Colonic mucosa (tissue), 4 donors: ENCODE measurements around the gene ATE1. TPM values are rescaled to one million over a fixed set of nuclear protein-coding genes. Genes with fewer than 3 reads are reported as not detected.
"Not testable (repeated sequence)": the region's sequence is repeated elsewhere in the genome, so short reads cannot be mapped to it uniquely, and the experiment has no call there.

Source experiments
- DNase-seq: peaks from one replicate; pipeline ENCODE4 v3.0.0-alpha.2; 2020
- H3K27ac ChIP-seq: fragments of 200-600 bp; one replicate; pipeline ENCODE4 v1.8.0; 2021
- H3K27me3 ChIP-seq: fragments of 200-600 bp; one replicate; pipeline ENCODE4 v1.8.0; 2021
- H3K36me3 ChIP-seq: fragments of 200-600 bp; one replicate; pipeline ENCODE4 v1.8.0; 2021
- H3K4me1 ChIP-seq: fragments of 200-600 bp; one replicate; pipeline ENCODE4 v1.8.0; 2021; ENCODE audit warnings: mild to moderate bottlenecking
- H3K4me3 ChIP-seq: fragments of 200-600 bp; one replicate; pipeline ENCODE4 v1.8.0; 2021
- H3K9ac ChIP-seq, 2 donors: one replicate each; pipeline ENCODE4 v1.7.0; 2013; ENCODE audit warnings: control low read depth in 2 of 2, low read depth in 2 of 2, low read length in 2 of 2
- H3K9me3 ChIP-seq: fragments of 200-600 bp; one replicate; pipeline ENCODE4 v1.8.0; 2021
- intact Hi-C: fragments of 100-400 bp; cut with DNase I; formaldehyde crosslinking; loops from one replicate; pipeline ENCODE4 v1.14.1; 2022
- total RNA-seq, 2 donors: library from RNA; stranded (reverse); fragmentation: NEBNext Ultra II Directional in 1 of 2; extraction: Animal tissue kit (Norgen Biotek cat#: 25700) in 1 of 2; gene quantifications; one replicate each; pipeline ENCODE4 v1.2.1, GENCODE V29; 2021
- TF ChIP-seq, protein P1 (sequence below): fragments of 200-600 bp; IDR thresholded peaks from one replicate; pipeline ENCODE4 v1.8.0; 2022; ENCODE audit warnings: antibody characterized with exemption, mild to moderate bottlenecking
- donor health status: healthy.
- donor health status: DM: no; HTN: no; CAD: no.
- donor health status: DM: no; HTN: no; CAD: no.

Gene ATE1
- total RNA-seq, 2 donors from 2014 or later: 32.9 to 78.0 TPM

DNA sequence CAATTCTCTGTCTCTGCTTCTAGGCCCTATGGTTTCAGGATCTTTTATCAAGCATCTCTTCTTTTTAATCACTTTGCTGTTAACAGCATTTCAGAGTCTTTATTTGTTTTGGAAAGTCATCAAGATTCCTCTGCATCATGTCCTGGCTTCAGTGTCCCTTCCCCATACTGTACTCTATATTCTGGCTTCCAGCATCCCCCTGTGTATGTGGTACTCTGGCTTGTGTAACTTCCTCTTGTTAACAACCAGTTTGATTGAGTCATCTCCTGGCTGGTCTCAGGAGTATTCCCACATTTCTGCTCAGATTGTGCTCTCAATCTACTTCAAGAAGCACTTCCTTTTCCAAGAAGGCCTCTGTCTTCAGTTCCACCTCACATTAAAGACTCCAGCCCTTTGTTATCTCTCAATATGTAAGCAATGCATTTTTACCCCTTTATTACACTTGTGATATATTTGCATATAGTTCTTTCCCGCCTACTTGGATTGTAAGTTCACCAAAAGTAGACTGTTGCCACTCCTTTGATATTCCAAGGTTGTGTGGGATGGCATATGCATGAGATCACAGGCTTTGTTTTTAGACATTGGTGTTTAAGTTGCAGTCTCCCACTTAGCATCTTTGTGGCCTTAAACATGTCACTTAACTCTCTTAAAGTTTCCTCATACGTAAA is 15.1 kb upstream of the ATE1 start:
- intact Hi-C loops: no loop called here
- Histone ChIP-seq H3K9me3 (no peaks in the 10 kb centered on the region), H3K4me3 (no peak overlapping the region), H3K4me1 (no peaks in the 10 kb centered on the region), H3K27ac (peak overlapping the region; percentile 15), H3K27me3 (no peaks in the 10 kb centered on the region), H3K9ac (peak overlapping the region in 1 of 2 donors; percentile 29), H3K36me3 (no peaks in the 10 kb centered on the region)
- TF ChIP-seq, protein P1, sequence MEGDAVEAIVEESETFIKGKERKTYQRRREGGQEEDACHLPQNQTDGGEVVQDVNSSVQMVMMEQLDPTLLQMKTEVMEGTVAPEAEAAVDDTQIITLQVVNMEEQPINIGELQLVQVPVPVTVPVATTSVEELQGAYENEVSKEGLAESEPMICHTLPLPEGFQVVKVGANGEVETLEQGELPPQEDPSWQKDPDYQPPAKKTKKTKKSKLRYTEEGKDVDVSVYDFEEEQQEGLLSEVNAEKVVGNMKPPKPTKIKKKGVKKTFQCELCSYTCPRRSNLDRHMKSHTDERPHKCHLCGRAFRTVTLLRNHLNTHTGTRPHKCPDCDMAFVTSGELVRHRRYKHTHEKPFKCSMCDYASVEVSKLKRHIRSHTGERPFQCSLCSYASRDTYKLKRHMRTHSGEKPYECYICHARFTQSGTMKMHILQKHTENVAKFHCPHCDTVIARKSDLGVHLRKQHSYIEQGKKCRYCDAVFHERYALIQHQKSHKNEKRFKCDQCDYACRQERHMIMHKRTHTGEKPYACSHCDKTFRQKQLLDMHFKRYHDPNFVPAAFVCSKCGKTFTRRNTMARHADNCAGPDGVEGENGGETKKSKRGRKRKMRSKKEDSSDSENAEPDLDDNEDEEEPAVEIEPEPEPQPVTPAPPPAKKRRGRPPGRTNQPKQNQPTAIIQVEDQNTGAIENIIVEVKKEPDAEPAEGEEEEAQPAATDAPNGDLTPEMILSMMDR: no peak
- no peak for DNase-seq

DNA sequence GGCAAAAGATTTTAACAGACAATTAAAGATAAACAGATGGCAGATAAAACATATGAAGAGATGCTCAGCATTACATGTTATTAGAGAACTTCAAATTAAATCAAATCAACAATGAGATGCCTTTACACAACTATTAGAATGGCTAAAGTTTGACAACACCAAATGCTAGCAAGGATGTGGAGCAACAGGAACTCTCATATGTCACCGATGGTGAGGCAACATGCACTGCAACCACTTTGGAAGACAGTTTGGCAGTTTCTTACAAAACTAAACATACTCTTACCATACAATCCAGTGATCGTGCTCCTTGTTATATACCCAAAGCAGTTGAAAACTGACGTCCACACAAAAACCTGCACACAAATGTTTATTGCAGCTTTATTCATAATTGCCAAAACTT is 13.7 kb upstream of the ATE1 start:
- Histone ChIP-seq H3K27me3 (no peaks in the 10 kb centered on the region), H3K4me1 (no peaks in the 10 kb centered on the region), H3K4me3 (no peak overlapping the region), H3K27ac (no peak overlapping the region), H3K9ac (no peak overlapping the region), H3K9me3 (no peaks in the 10 kb centered on the region), H3K36me3 (no peaks in the 10 kb centered on the region)
- intact Hi-C loops: no loop called here
- DNase-seq: no peak
- TF ChIP-seq, protein P1: no peak

DNA sequence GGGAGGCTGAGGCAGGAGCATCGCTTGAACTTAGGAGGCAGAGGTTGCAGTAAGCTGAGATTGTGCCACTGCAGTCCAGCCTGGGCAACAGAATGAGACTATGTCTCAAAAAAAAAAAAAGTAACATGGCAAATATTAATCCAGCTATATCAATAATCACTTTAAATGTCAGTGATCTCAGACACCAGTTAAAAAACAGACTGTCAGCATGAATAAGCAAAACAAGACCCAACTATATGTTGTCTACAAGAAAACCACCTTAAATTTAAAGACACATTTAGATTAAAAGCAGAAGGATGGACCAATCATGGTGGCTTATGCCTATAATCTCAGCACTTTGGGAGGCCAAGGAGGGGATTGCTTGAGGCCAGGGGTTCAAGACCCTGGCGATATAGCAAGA is 8.5 kb upstream of the ATE1 start:
- intact Hi-C loops: no loop called here
- H3K4me1 ChIP-seq: no peaks in the 10 kb centered on the region
- no peaks in the 10 kb centered on the region for H3K9me3 ChIP-seq
- H3K9ac ChIP-seq: no peak overlapping the region
- no peaks in the 10 kb centered on the region for H3K27me3 ChIP-seq
- H3K36me3 ChIP-seq: no peaks in the 10 kb centered on the region
- no peak for DNase-seq
- H3K4me3 ChIP-seq: no peak overlapping the region
- TF ChIP-seq, protein P1: no peak
- peak overlapping the region; percentile 90 for H3K27ac ChIP-seq

DNA sequence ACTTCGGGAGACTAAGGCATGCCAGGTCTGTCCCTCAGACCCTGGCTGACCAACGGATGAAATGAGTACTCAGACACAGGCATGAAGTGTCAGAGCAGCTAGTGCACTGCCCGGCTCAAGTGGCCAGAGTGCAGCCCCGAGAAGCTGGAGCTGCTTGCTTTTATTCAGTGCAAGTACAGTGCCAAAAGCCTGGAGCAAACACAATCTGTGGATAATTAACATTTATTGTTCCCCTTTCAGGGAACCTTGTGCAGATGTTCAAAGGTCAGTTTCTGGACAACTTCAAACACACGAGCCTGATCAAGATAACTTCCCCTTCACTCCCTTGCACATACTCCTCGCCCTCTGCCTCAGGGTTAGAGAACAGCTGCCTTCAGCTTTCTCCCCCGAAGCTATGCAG is 7.9 kb upstream of the ATE1 start:
- Histone ChIP-seq H3K4me1 (no peaks in the 10 kb centered on the region), H3K9ac (peak overlapping the region in 1 of 2 donors; percentile 51), H3K9me3 (no peaks in the 10 kb centered on the region), H3K4me3 (no peak overlapping the region), H3K27ac (peak overlapping the region; percentile 90), H3K36me3 (no peaks in the 10 kb centered on the region), H3K27me3 (no peaks in the 10 kb centered on the region)
- intact Hi-C loops: no loop called here
- peak; percentile 85 for DNase-seq
- TF ChIP-seq, protein P1: no peak

DNA sequence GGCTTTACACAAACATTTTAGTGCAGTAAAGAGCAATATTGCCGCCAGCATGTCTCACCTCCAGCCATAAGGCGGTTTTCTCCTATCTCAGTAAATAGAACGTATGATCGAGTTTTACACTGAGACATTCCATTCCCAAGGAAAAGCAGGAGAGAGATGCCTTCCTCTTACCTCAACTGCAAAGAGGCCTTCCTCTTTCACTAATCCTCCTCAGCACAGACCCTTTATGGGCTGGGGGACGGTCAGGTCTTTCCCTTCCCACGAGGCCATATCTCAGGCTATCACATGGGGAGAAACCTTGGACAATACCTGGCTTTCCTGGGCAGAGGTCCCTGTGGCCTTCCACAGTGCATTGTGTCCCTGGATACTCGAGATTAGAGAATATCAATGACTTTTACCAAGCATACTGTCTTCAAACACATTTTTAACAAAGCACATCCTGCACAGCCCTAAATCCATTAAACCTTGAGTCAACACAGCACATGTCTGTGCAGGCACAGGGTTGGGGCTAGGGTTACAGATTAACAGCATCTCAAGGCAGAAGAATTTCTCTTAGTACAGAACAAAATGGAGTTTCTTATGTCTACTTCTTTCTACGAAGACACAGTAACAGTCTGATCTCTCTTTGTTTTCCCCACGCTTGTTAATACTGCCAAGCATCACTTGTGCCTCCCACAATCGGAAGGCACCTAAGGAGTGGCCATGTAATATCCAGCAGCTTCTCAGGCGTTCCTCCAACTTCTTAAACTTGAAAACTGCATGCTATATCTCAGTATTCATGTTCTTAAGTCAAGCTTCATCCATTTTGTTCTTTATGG is 2.6 kb upstream of the ATE1 start:
- H3K4me1 ChIP-seq, H3K9me3 ChIP-seq, DNase-seq, H3K36me3 ChIP-seq, H3K27me3 ChIP-seq, intact Hi-C loops, H3K4me3 ChIP-seq: not testable (repeated sequence)
- H3K27ac ChIP-seq: peak overlapping the region; percentile 98
- peak overlapping the region in 1 of 2 donors; percentile 55 for H3K9ac ChIP-seq

DNA sequence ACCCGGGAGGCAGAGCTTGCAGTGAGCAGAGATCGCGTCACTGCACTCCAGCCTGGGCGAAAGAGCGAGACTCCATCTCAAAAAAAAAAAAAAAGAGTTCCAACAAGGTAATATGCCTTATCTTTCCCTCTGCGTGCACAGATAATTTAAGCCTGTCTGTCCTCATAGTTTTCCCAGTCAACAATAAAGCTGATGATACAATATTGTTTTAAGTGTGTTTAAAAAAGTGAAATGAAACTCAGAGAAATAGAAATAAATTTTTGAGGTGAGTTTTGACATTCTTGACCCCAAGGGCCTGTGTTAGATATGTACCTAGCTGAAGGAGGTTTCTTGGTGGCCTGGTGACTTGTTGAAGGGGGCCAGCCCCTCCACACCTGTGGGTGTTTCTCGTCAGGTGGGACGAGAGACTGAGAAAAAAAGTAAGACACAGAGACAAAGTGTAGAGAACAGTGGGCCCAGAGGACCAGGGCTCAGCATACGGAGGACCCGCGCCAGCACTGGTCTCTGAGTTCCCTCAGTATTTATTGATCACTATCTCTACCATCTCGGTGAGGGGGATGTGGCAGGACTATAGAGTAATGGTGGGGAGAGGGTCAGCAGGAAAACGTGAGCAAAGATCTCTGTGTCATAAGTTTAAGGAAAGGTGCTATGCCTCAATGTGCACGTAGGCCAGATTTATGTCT is 1.9 kb upstream of the ATE1 start:
- Histone ChIP-seq H3K9ac (peak overlapping the region; percentile 8 to 55), H3K27ac (peak overlapping the region; percentile 98)
- H3K36me3 ChIP-seq, H3K27me3 ChIP-seq, H3K4me3 ChIP-seq, H3K9me3 ChIP-seq, H3K4me1 ChIP-seq: not testable (repeated sequence)
- intact Hi-C loops: loop anchor here (10.0 kb wide), 1 partner anchor 45 kb away; the partner anchor contains the start of gene NSMCE4A
- peak; percentile 69 for DNase-seq
